OCI-M2 (cell line): ENCODE data around the gene MLC1.
"Not testable (repeated sequence)": the region's sequence is repeated elsewhere in the genome, so short reads cannot be mapped to it uniquely, and the experiment has no call there.

Experiments used
- DNase-seq: peaks from one replicate; lab custom pipeline; 2025; ENCODE audit not compliant: unreplicated experiment; lab: John Stamatoyannopoulos, UW

Gene MLC1

DNA sequence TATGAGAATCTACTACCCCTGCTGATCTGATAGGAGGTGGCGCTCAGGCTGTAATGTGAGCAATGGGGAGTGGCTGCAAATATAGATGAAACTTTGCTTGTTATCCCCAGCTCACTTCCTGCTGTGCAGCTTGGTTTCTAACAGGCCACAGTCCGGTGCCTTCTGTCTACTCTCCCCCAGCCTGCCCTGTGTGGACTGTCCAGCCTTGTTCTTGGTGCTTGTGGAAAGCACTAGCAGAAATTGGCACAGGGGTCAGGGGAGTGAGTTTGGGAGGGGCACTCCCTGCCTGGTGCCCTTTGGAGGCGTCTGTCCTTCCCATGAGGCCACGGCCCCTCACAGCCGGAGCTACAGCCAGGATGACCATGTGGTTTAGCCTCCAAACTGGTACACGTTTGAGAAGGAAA is 18.9 kb upstream of the MLC1 start:
- DNase-seq: peak; percentile 28

DNA sequence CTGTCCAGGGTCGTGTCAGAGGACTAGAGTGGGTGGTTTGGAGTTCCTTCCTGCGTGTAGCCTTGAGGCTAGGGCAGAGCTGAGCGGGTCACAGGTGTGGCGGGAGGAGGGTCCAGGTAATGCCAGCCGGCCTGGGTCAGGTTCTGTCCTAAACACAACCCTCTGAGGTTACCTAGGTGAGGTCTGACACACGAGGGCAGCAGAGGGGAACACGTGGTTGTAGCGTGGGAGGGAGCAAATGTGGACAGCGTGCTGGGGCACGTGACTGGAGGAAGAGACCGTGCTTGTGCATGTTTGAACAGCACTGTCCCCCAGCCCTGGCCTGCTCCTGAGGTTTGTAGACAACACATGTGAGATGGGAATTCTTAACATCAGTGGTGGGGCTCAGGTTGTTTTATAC is 17.7 kb upstream of the MLC1 start:
- no peak for DNase-seq

DNA sequence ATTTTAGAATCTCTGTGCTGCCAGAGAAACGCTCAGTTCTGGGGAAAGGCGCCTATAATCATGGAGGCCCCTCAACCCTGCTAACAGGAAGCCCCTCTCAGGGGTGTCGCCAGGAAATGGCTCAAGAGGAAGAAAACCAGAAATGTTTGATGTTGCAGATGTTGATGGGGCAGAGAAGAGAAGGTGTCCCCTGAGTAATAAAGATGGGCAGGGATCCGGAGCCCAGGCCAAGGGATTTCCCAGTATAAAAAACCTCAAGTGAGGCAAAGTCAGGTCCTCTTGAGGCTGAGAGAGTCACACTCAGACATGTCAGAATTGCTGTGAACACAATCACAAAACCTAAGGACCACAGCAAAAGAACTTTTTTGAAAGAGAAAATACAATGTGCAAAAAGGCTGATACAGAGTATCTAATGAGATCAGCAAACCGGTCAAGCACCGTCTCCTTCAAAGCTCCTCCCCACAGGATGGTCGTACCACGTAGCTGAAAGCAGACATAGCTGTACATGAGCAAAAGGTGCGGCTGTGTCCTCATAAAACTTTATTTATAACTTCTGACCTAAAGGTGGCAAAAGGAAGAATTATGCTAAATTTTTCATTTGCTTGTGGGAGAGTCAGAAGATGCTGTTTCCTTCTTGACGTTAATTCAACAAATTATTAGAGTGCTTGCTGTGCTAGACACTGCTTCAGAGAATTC is 16.8 kb upstream of the MLC1 start:
- DNase-seq: no peak

DNA sequence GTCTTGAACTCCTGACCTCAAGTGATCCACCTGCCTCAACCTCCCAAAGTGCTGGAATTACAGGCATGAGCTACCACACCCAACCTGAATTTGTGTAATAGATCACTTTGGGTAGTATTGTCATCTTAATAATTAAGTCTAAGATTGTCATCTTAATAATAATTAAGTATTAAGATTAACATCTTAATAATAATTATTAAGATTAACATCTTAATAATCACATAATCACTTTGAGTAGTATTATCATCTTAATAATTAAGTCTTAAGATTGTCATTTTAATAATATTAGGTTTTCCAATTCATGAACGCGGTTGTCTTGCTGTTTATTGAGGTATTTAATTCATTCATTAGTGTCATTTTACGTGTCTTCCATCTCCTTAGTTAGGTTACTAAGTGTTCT is 12.8 kb upstream of the MLC1 start:
- no peak for DNase-seq

DNA sequence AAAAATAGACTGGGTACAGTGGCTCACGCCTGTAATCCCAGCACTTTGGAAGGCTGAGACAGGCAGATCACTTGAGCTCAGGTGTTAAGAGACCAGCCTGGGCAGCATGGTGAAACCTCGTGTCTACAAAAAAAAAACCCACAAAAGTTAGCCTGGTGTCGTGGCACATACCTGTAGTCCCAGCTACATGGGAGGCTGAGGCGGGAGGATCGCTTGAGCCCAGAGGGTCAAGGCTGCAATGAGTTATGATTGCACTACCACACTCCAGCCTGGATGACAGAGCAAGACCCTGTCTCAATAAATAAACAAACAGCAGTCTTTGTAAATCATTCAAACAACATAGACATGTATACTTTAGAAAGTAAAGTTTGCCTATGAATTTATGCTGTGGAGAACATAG is 7.1 kb upstream of the MLC1 start:
- no peak for DNase-seq

DNA sequence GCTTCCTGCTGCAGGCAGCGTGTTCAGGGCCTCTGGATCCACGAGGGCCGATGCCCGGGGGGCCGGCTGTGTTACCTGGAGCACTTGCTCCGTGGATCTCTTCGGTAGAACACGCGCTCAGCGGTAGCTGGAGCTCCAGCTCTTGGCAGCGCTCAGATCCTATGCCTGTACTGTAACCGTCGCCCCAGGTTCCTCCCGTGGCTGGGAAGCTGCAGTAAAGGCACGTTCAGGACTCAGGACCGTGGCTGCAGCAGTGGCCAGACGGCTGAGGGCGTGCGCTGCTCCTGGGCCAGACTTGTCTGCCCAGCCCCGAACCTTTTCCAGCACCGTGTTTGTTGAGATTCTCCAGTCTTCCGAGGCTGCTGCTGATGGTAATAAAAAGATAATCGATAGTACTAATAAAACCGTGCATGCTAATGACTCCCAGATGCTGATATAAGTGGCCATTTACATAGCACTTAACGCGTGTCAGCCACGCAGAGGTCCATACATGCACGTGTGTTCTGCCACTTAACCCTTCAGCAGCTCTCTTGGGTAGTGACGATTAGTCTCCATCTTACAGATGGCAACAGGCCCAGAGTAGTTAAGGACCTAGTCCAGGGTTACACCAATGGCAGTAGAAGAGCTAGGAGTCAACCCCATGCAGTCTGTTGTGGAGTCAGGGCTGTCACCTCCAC is 6.0 kb upstream of the MLC1 start:
- no peak for DNase-seq

DNA sequence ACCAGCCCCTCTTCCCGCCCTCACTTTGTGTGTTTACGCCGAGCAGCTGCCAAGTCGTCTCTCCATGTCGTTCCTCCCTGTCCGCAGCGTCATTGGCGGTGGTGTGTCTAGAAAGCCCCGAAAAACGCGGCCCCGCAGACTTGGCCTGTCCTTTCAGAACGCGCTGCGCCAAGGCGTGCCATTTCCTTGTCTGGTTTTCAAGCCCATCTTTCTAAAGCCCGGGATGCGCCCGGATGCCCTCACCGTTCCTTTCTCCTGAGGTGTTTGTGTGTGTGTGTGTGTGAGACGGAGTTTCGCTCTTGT is 5.1 kb upstream of the MLC1 start:
- DNase-seq: no peak

DNA sequence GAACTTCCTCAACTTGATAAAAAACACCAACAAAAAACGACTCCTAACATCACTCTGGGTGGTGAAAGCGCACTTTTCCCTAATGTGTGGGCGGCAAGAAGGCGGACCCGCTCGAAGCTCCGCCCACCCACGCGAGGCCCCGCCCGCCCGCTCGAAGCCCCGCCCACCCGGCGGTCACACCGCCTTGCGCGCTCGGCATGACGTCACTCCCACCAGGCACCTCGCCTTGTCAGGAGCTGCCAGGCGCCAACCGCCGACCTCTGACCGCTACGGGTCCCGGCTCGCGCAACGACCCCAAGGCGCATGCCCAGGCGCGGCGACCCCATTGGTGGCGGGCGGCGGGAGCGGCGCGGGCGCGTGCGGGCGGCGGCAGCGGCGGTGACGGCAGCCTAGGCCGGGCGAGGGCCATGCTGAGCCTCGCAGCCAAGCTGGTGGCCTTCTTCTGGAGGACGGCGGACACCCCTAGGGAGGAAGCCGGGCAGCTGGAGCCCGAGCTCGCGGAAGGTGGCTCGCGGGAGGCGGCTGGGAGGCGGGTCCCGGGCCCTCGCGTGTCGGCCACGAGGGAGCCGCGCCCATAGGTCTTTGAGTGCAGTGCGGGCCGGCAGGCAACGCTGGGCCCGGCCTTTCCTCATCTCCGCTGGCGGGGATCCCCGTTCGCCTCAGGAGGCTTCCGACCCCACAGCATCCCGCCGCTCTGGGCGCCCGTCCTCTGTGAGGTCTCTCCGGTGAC is 4.6 kb upstream of the MLC1 start, which contains the start of gene MOV10L1:
TSS of gene MOV10L1 (plus strand) at position 325 of the 730 bp plus-strand sequence. CDS start at position 408, 83 bp downstream.
- DNase-seq: no peak

DNA sequence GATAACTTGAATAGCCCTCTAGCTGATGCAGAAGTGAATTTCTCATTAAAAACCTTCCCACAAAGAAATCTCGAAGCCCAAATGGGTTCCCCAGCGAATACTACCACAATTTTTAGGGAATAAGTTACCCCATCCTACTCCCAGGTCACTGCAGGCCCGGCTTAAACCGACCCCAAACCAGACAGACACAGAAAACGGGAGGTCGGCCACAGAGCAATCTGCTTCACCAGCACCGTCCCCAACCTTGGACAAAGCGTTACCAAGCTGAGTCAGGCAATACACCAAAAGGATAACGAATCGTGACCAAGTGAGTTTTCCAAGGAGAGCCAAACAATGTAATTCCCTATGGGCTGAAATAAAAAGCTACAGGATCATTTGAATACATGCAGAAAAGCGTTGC is 4.0 kb upstream of the MLC1 start:
- no peak for DNase-seq

DNA sequence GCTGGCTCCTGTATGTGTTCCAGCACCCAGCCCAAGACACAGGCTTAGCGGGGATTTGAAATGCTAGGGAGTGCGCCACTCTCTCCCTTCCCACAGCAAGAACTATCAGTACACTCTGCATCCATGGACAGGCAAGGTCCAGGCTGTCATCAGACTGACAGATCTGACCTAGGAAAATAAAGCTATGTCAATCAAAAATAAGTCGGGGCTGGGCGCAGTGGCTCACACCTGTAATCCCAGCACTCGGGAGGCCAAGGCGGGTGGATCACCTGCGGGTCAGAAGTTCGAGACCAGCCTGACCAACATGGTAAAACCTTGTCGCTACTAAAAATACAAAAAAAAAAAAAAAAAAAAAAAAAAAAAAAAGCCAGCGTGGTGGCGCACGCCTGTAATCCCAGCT is 2.9 kb upstream of the MLC1 start:
- no peak for DNase-seq

DNA sequence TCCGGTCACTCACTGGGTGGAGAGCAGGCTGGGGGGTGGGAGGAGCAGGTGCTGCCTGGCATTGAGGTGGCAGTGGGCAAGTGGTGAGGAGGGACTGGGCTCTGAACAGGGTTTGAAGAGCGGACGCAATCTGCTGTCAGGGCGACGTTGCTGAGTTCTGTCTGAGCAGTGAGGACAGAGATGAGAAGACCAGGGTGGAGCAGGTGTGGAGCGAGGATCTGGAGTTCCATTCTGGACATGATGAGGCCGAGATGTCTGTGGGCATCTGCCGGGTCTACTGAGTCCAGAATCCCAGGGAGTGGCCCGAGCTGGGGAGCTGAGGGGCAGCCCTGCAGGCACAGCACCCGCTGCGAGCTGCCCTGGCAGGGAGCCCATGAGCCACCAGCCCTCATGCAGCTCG is 2.4 kb upstream of the MLC1 start:
- no peak for DNase-seq

DNA sequence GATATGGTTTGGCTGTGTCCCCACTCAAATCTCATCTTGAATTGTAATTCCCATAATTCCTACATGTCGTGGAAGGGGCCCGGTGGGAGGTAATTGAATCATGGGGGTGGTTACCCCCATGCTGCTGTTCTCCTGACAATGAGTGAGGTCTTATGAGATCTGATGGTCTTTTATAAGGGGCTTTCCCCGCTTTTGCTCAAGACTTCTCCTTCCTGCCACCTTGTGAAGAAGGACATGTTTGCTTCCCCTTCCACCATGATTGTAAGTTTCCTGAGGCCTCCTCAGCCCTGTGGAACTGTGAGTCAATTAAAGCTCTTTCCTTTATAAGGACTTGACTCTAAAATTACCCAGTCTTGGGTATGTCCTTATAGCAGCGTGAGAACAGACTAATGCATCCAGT is 1.7 kb upstream of the MLC1 start:
- DNase-seq: not testable (repeated sequence)

DNA sequence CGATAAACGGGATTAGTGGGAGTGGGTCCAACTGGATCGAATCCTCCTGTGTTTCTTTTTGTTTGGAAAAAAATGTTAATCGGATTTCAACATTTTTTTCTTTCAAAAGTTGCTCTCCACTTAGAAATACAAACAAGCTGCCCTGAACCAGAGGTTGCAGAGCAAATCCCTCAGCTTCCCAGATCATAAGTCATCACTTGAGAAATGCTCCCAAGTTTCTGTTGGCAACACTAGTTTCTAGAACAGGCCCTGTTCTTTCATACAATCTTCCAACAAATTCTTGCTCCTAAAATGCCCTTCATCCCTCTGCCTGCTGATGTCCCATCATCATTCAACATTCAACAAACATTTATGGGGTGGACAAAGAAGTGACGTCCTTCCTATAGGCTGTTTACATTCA is 1.3 kb upstream of the MLC1 start:
- DNase-seq: no peak

DNA sequence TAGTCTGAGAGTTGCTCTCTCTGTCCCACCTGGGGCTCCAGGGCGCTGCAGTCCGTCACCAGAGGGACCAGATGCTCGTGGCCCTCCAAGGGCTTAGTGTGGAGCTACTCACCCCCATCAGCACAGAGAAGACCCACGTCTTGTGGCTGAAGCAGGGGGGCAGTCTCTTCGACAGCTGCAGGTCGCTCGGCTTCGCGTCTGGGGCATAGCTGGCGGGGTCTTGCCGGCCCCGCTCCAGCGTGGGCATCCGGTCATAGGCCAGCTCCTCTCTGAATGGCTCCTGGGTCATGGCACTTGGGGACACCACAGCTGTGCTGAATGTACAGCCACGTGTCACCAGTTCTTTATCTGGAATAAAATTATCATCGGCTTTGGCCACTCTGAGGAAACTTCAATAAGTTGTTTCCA is 608 bp downstream of the MLC1 start:
- no peak for DNase-seq

DNA sequence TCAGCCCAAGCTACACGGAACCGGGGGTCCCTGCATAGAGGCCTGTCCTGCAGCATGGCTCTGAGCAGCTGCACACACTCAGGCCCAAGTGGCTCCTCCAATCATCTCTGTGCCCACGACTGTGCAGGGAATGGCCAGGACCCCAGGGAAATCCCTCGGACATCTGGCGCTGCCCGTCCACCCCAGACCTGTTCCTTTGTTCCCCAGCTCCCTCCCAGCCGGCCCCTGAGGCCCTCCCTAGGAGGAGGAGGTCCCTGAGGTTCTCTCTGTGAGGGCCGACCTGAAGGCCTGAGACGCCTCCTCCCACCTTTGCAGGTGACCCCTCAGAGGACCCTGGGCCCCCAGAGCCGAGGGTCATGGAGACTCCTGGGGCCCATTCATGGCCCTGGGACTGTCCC is 1.1 kb downstream of the MLC1 start:
- no peak for DNase-seq

DNA sequence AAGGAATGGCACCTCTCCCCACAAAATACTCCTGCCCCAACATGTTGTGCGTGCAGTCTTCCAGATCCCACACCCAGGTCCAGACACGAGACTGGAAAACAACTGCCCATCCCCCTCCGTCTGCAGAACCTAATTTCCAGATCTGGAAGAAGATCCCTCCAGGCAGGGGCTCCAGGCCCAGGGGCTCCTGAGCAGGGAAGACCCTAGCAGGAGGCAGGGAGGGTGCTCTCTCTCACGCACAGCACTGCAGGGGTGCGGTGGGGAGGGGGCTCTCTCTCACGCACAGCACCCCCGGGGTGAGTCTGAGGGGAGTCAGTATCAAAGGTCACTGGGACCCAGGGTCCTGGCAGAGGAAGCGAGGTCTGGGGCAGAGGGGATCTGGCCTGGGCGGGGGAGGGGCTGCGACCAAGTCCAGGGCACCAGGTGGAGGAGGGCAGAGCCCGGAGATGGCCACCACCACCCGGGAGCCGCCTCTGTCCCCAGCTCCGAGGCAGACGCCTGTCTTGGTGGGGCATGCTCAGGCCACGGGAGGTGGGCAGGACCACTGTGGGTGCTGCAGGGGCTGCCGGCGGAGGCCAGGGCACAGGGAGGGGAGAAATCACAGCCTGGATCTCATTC is 1.7 kb downstream of the MLC1 start:
- no peak for DNase-seq

DNA sequence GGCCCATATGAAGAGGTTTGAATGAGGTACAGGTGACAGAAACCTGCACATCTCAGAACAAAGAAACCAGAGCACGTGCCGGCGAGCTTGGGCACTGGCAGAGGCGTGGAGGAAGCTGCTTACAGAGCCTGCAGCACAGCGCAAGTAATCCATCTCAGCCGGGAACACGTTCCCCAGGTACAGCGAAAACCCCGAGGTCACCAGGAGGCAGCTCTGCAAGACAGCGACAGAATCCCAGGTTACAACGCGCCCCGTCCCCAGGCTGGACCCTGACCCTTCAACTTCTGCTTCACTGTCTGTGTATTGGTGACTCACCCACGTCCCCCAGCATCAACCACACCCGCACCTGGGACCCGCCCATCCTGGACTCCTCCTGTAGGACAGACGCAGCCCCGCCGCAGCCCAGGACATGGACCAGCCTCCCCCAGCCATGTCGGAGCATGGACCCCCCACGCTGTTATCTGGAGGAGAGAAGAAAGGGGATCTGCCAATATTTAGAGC is 2.2 kb downstream of the MLC1 start:
- DNase-seq: no peak

DNA sequence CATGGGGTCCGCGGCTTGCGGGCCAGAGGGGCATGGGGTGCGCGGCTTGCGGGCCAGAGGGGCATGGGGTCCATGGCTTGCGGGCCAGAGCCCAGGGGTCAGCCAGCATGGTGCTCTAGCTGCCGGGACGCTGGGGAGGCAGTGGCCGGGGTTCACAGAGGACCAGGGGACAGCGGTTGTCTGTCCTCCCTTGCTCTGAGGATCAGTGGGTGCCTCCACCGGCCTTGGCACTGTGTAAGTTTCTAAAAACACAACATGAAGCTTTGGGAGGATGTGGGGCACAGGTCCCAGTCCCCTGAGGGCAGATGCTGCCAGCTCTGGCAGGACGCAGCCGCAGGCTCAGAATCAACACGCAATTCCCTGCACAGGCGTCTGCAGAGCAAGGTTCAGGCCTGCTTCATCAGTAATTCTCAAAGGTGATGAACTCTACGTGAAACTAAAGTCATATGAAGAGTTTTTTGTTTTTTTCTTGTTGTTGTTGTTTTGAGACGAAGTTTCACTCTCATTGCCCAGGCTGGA is 3.0 kb downstream of the MLC1 start:
- DNase-seq: no peak

DNA sequence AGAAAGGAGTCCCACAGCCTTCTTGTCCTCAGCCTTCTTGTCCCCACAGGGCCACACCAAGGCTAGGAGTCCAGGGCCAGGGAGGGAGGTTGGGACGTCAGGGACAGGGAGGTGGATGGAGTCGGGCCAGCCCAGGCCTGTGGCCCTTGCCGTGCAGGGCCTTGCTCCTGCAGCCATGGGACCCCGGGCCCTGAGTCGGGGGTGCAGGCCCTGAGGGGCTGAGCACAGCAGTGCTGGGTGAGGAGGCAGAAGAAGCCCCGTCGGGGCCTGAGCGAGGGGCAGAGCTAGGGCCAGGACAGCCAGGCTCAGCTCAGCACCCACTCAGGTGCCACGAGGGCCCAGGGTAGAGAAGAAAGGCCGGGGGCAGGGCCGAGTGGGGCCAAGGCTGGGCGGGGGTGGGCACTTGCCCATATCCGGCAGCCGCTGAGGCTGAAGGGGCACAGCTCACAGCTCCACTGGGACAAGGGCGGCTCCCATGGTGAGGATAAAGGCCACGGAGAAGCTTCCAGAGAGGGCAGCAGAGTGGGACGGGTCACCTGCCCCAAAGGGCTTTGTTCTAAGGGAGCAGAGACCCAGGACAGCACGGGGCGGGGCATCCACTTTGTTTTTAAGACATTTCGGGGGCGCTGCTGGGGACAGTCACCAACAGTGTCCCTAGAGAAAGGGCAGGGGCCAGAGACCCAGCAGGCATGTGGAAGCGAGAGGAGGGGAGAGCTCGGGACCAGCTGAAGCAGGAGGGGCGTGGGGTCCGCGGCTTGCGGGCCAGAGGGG is 3.6 kb downstream of the MLC1 start:
- no peak for DNase-seq

DNA sequence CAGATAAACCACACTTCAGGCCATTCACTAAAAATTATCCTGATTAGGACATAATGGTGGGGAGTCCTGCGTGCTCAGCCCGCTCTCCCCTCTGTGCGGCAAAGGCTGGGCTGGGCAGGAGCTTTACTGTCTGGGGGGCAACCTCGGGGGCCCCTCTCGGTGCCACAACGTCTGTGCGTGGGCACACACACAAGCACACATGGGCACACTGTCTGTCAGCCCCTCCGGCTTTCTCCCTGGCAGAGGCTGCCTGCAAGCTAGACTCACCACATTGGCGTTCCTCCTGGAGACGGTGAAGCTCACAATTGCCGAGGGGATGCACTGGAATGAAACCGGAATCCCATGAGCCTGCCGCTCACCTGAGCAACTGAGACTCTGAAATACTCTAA is 5.2 kb downstream of the MLC1 start:
- no peak for DNase-seq

DNA sequence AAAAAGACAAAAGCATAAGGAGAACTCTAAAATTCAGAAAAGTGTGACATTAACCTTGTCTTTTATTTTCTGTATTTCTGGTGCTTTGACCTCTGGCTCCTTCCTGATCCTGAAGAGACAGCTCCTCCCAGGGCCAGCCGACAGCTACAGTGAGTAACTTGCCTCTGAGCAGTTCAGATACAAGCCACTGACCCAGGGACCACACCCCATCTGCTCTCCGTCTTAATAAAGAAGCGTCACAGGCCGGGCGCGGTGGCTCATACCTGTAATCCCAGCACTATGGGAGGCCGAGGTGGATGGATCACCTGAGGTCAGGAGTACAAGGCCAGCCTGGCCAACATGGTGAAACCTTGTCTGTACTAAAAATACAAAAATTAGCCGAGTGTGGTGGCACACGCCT is 6.5 kb downstream of the MLC1 start:
- DNase-seq: no peak
